Dermis blood vessel endothelial cell (primary cell): ENCODE data around the gene BST2. TPM values are rescaled to one million over a fixed set of nuclear protein-coding genes. Genes with fewer than 3 reads are reported as not detected.

ENCODE experiments used
- DNase-seq: peaks from one replicate; pipeline ENCODE4 v3.0.0; 2010
- total RNA-seq: library from RNA; depleted of rRNA; stranded (reverse); fragments of >200 nt; gene quantifications from 2 replicates; pipeline ENCODE4 v1.2.3, GENCODE V29; 2014

The BST2 gene
- total RNA-seq, 1 donor from 2014 or later: 6.5 TPM

DNA sequence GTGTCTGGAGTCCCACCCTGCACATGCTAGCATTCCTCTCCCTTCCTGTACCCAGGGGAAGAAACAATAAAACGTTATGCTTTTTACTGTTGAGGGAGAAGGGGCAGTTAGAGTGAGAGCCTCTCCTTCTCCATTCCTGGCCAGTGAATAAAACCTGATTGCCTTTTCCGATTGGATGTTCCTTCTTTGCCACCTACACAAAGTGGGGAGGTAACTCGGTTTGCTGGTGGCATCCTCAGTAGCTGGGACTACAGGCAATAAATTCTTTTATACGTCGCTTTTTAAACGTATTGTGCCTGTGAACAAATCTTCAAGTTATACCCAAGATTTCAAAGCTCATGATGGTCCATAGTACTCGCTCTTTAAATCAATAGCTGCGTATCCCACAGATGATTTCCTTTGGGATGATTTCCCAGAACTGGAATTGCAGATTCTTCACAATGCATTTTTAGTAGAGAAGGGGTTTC lies 13.8 kb upstream of the BST2 start:
- no peak for DNase-seq

GRCh38 chr19:17418710-17419109 lies 13.3 kb upstream of the BST2 start:
- DNase-seq: no peak

DNA sequence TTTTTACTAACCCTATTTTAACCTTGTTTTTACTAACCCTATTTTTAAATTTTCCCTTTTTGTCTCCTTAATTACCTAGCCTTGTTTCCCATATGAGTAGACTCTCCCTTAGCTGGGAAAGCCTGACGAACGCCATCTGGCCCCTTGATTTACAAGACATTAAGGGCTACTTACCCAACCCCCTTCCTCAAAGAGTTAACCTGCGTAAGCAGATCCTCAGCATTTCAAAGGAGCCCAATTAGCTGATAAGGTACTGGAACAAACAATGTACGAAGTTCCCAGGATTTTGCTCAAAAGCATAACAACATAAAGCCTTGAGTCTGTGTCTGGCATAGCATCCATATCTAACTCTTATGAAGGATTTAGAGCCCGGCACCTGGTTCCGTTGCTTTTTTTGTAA lies 9.7 kb upstream of the BST2 start:
- no peak for DNase-seq

DNA sequence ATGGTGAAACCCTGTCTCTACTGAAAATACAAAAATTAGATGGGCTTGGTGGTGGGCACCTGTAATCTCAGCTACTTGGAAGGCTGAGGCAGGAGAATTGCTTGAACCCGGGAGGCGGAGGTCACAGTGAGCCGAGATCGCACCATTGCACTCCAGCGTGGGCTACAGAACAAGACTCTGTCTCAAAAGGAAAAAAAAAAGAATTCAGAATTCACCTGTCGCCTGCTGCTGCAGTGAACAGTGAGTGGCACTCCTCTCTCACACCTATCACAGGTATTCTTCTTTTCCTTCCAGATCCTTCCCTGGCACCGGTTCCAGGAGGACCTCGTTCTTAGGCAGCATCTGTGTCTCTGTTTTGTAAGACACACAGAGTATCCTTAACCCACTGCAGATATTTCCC lies 8.7 kb upstream of the BST2 start:
- no peak for DNase-seq

DNA sequence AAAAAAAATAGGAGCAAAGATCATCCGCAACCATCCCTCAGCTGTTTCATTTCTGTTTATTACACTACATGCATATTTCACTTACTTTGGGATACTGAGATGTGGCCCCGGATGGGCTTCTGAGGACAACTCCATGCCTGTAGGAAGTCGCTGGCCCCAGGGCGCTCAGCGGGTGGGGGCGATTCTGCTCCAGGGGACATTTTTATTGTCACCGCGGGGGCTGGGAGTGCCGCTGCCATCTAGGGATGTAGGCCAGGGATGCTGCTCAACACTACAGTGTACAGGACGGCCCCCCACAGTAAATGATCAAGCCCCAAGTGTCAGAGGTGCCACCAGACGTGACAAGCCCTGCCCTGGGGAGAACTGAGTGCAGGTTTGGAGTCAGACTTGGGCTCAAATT lies 6.4 kb upstream of the BST2 start:
- DNase-seq: no peak

- DNase-seq: no peak
Observed at GRCh38 chr19:17409990-17410389, 4.6 kb upstream of the BST2 start.

- no peak for DNase-seq
Observed at GRCh38 chr19:17406887-17407196, 1.4 kb upstream of the BST2 start.

DNA sequence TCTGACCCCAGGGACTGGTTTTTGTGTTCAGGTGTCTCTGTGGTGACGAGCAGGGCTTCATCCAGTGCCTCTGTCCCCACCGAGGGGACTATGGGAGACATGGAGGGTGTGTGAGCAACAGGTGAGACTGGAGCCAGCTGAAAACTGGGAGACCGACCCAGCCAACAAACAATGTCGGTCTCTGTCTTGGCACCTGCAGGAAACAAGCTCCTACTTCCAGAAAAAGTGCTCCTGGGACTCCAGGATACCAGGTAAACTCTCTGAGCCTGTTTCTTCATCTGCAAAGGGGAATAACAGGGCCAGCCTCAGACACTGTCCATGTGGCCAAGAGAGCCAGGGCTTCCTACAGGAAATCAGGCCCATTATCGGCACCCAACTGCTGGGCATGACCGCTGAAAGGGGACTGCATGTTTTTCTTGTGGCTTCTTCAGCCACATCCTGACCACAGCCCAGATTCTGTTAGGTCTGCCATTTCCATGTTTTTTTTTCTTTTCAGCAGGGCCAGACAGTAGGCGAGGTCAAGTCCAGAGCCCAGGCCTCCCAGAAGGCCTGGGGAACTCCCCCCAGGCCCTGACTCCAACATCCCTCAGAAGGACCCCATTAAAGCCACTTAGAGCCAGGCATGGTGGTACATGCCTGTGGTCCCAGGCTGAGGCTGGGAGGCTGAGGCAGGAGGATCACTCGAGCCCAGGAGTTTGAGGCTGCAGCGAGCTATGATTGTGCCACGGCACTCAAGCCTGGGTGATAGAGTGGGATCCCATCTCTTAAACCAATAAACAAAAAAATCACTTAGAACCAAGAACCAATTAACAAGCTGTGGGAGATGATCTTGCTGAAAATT lies 836 bp upstream of the BST2 start:
- no peak for DNase-seq

GRCh38 chr19:17404621-17405249 lies 695 bp downstream of the BST2 start:
- no peak for DNase-seq

GRCh38 chr19:17404015-17404414 lies 1.4 kb downstream of the BST2 start:
- no peak for DNase-seq

GRCh38 chr19:17402982-17403855 lies 2.2 kb downstream of the BST2 start:
- DNase-seq: peak; percentile 31

- DNase-seq: peak; percentile 48
Observed at GRCh38 chr19:17401628-17402027, 3.8 kb downstream of the BST2 start.

DNA sequence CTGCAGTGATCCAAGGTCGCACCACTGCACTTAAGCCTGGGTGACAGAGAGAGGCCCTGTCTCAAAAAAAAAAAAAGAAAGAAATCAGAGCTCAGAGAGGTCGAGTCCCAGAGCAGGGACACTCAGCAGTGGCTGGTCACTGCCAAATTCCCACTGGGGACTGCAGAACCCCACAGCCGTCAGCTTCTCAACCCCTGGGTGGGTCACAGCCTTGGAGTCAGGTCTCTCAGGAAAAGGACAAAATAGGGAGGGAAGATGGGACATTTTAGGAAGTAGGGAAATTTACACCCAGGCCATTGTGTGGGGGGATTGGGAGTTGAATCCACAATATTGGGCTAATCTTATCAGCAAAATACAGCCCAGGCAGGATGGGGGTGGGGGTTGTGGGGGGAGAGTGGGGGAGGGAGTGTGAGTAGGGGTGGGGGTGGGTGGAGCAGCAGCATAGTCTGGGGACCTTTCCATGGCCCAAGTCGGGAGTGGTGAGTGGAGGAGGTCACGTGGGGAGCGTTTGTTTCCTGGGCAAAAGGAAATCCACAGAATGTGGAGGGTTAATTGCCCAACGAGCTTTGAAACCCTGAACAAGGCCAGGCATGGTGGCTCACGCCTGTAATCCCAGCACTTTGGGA lies 6.4 kb downstream of the BST2 start:
- DNase-seq: no peak

GRCh38 chr19:17394891-17395415 lies 10.5 kb downstream of the BST2 start:
- peak; percentile 74 for DNase-seq

GRCh38 chr19:17393914-17394313 lies 11.5 kb downstream of the BST2 start, which contains the start of gene CCDC194:
Gene CCDC194, minus strand, starts transcription at chr19:17394196. Its CDS starts 38 bp downstream, at chr19:17394158.
- no peak for DNase-seq

GRCh38 chr19:17393002-17393401 lies 12.4 kb downstream of the BST2 start:
- DNase-seq: no peak

DNA sequence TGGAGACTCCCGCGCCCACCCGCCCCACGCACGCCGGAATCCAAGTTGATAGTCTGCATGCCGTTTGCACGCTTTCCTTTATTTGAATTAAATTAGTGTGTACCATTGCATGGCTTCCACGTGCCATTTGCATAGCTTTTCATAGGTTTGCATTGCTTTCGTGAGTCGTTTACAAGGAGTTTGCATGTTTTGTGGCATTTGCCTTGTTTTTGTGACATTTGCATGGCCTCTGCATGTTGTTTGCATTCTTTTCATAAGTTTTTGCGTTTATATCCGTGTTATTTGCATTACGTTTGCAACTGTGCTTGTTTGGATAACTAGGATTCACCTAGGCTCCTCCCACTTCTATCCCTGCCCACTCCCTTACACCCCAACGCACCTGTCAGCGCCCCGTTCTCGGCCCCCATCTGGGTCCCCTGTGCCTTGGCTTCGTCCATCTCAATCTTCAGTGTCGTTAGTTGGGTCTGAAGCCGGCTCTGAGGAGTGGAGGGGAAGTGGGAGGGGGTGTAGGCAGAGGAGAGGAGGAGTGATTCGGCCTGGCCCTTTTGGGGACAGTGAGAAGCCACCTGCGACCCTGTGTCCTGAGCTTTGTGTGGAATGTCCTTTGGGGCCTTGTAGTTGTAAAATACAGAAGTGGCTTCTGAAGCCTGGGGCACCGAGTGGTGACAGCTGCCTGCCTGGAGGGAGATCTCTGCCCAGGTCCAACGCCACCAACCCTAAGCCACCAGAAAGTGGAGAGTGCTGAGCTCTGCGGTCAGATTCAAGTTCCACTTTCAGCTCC lies 13.9 kb downstream of the BST2 start:
- DNase-seq: no peak

GRCh38 chr19:17390665-17391370 lies 14.6 kb downstream of the BST2 start:
- DNase-seq: peak; percentile 95

- no peak for DNase-seq
Observed at GRCh38 chr19:17389957-17390664, 15.3 kb downstream of the BST2 start.

DNA sequence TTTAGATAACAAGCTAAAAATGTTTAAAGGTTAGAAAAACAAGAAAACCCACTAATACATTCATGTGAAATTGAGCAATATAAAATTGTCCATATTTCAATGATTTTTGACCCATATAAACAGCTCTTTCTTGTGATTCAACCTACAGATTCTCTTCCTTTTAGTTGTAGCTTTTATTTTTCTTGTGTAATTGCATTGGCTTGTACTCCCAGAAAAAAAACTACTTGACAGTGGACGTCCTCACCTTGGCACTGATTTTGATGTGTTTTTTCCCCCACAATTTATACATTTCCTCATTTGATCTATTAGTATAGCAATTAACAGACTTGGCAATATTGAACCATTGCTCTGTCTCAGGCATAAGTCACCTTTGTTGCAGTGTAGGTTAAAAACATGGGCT lies 16.1 kb downstream of the BST2 start:
- no peak for DNase-seq
